SJSA1 (cell line): ENCODE measurements around the gene ARHGDIB. TPM values are rescaled to one million over a fixed set of nuclear protein-coding genes. Genes with fewer than 3 reads are reported as not detected.

ENCODE experiments used
- DNase-seq, 2 experiments: peaks; one replicate each; pipeline ENCODE4 v3.0.0-alpha.2; 2015 to 2020; ENCODE audit warnings: low spot score in 2 of 2, low read depth in 1 of 2
- H3K27ac ChIP-seq: fragments of 250-450 bp; sonication (Bioruptor Pico); 2 replicates; pipeline ENCODE4 v1.5.1; 2020; ENCODE audit warnings: mild to moderate bottlenecking, moderate library complexity
- H3K27me3 ChIP-seq: fragments of 250-450 bp; sonication (Bioruptor Pico); replicated peaks from 2 replicates; pipeline ENCODE4 v1.5.1; 2020; ENCODE audit warnings: mild to moderate bottlenecking, moderate library complexity
- H3K36me3 ChIP-seq: fragments of 250-450 bp; sonication (Bioruptor Pico); 2 replicates; pipeline ENCODE4 v1.5.1; 2020; ENCODE audit warnings: mild to moderate bottlenecking
- H3K4me1 ChIP-seq: fragments of 250-450 bp; sonication (Bioruptor Pico); replicated peaks from 2 replicates; pipeline ENCODE4 v1.6.1; 2021; ENCODE audit warnings: mild to moderate bottlenecking
- H3K4me3 ChIP-seq: fragments of 250-450 bp; sonication (Bioruptor Pico); 2 replicates; pipeline ENCODE4 v1.5.1; 2020; ENCODE audit warnings: mild to moderate bottlenecking
- H3K9me3 ChIP-seq: fragments of 250-450 bp; sonication (Bioruptor Pico); replicated peaks from 2 replicates; pipeline ENCODE4 v1.5.1; 2020; ENCODE audit warnings: mild to moderate bottlenecking
- total RNA-seq: library from RNA; depleted of rRNA; stranded (reverse); fragments of >200 nt; shearing (Covaris generic); gene quantifications from 2 replicates; pipeline ENCODE4 v1.2.3, GENCODE V29; 2014; rRNA removed

ARHGDIB gene
- total RNA-seq: 50.8 TPM in 2 replicates

DNA sequence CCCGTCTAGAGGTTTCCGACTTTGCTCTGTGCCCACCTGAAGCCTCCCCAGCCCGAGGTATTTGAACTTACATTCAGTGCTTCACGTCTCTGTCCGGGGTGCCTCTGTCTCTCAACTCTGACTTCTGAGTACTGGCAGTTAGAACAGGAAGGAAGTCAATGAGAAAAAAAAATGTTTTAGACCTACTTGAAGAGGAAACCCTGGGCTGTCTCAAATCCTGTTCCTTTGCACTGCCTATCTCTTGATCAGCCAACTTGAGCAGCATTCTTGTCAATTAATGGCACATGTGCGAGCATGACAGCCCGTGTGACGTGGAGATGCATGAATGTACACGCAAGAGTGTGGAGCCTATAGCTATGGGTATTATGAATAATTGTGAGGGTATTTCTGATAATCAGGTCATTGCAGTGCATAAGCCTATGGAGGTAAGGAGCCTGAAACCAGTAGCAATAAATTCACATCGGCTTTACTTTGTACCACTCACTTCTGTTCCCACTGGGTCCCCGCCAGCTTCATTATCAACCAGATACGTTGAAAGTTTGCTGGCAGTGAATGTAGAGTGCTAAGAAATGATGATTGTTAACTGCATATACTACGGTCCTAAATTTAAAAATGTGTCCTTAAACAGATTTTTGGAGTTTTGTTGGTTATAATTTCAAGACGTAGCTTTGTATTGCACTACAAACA is at the start of gene ARHGDIB:
ARHGDIB (minus strand) TSS at position 136 of the 687 bp plus-strand sequence. CDS start 10,889 bp downstream, outside the sequence.
- no peak for DNase-seq
- H3K4me3 ChIP-seq: peak within 1 kb of the TSS; percentile 1; the same call in 1 of the 2 replicates

DNA sequence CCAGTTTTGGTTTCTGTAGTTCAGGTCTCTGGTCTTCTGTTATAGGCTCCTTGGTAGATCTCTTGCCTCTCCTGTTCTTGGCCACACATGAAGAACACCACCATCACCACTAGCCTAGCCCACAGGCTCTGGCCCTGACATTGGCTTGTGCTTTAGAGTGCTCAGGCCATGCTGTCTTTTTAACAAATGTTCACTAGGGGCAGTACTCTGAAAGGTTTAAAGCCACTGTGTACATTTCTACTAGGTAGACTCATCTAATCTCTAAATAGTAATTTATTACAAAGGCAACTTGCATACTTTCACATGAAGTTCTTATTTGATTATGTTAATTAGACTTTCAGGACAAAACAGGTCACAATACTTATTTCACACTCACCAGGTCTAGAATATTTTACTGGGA is 49.8 kb upstream of the ARHGDIB start:
- no peaks in the 10 kb centered on the region for H3K27me3 ChIP-seq
- H3K36me3 ChIP-seq: no peaks in the 10 kb centered on the region
- DNase-seq: no peak
- H3K4me1 ChIP-seq: no peaks in the 10 kb centered on the region
- H3K9me3 ChIP-seq: no peaks in the 10 kb centered on the region
- H3K4me3 ChIP-seq: no peak overlapping the region
- no peak overlapping the region for H3K27ac ChIP-seq

More for the DNA sequence above, at the start of gene ARHGDIB:
- peaks cover 14% of the 10 kb centered on the region for H3K4me1 ChIP-seq
- no peaks in the 10 kb centered on the region for H3K27me3 ChIP-seq
- H3K36me3 ChIP-seq: no peaks in the 10 kb centered on the region
- H3K27ac ChIP-seq: no peak within 1 kb of the TSS
- no peaks in the 10 kb centered on the region for H3K9me3 ChIP-seq

DNA sequence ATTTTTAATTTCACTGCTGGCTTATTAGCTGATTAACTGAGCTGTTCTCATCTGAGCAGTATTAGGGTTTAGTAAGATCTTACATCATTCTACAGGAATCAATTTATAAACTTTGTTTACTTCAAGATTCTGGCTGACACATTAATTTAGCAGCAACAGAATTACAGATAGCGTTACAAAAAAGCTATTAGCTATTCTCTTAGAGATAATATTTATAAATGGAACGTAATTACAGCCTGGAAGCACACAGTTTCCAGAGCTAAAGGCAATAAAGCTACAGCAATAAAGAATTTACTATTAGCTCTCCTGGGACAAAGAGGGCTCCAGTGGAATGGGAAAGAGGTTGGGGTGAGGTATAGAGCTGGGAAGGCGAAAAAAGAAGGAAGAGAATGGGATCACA is 46.1 kb upstream of the ARHGDIB start:
- DNase-seq: no peak
- H3K27me3 ChIP-seq: 0 out of 2 replicates have a peak, but pooled peaks cover 3% of the 10 kb centered on the region
- no peaks in the 10 kb centered on the region for H3K36me3 ChIP-seq
- no peak overlapping the region for H3K4me3 ChIP-seq
- no peak overlapping the region for H3K27ac ChIP-seq
- no peaks in the 10 kb centered on the region for H3K4me1 ChIP-seq
- no peaks in the 10 kb centered on the region for H3K9me3 ChIP-seq

DNA sequence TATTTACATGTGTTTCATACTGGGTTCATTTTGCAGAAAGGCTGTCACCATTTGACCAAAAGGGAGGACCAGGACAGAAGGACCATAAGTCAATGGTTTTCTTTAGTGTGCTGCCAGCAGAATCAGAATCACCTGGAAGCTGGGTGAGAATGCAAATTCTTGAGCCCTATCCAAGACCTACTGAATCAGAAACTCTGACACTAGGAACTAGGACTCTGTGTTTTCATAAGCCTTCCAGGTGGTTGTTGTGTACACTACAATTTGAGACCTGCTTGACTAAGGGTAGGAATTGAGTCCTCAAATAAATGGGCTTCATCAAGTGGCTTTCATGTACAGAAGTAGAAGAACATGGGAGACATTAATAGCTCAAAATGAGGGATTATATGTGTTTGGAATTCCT is 43.7 kb upstream of the ARHGDIB start:
- no peak overlapping the region for H3K4me3 ChIP-seq
- H3K27me3 ChIP-seq: 0 out of 2 replicates have a peak, but pooled peaks cover 10% of the 10 kb centered on the region
- no peaks in the 10 kb centered on the region for H3K4me1 ChIP-seq
- H3K36me3 ChIP-seq: no peaks in the 10 kb centered on the region
- no peak overlapping the region for H3K27ac ChIP-seq
- DNase-seq: no peak
- no peaks in the 10 kb centered on the region for H3K9me3 ChIP-seq

DNA sequence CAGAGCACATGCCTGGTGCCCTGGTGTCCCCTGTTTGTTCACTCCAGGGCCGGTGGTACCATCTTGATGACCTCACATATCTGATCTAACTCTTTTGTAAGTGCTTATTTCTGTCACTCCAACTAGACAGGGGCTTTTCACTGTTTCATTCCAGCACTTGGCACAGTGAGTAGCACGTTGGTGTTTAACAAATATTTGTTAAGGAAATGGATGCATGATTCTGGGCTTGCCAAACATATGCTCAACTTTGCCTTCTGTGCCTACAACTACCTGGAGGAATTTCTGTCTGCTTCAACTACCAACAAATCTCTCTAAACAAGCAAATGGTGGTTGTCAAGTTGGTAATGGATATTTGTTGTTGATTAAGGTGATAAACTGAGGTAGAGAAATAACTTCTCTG is 43.0 kb upstream of the ARHGDIB start:
- Histone ChIP-seq H3K9me3 (no peaks in the 10 kb centered on the region), H3K27me3 (0 out of 2 replicates have a peak, but pooled peaks cover 10% of the 10 kb centered on the region)
- DNase-seq: no peak

DNA sequence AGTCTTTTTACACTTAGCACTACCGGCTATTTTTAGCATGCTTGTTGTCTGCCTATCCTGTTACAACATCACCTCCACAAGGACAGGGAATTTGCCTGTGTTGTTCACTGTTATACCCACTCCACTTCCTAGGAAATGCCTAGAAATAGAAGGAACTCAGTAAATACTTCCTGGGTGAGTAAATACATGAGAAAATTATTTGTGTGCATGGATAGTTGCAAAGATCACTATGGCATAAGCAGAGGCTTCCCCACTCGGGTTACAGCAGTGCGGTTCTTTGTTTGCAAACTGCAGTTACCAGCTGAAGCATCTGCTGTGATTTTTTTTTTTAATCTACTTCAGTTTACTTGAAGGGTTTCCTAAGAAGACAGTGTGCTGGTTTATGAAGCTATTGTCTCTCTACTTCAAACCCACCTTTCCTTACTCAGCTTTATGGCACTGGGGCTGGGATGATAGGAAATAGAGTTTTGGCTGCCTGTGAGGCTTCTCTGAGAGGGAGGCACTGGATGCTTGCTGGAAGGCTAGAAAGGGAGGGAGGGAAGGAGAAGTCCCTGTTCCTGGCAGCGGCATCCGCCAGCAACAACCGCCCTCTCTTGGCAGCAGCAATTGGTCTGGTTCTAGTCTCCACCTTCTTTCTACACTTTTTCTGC is 40.5 kb upstream of the ARHGDIB start:
- 0 out of 2 replicates have a peak, but pooled peaks cover 10% of the 10 kb centered on the region for H3K27me3 ChIP-seq
- H3K27ac ChIP-seq: no peak overlapping the region
- no peaks in the 10 kb centered on the region for H3K9me3 ChIP-seq
- no peaks in the 10 kb centered on the region for H3K4me1 ChIP-seq
- DNase-seq: no peak
- H3K4me3 ChIP-seq: no peak overlapping the region
- no peaks in the 10 kb centered on the region for H3K36me3 ChIP-seq

More for the DNA sequence above, 43.0 kb upstream of the ARHGDIB start:
- Histone ChIP-seq H3K36me3 (no peaks in the 10 kb centered on the region), H3K4me1 (no peaks in the 10 kb centered on the region), H3K27ac (no peak overlapping the region), H3K4me3 (no peak overlapping the region)

DNA sequence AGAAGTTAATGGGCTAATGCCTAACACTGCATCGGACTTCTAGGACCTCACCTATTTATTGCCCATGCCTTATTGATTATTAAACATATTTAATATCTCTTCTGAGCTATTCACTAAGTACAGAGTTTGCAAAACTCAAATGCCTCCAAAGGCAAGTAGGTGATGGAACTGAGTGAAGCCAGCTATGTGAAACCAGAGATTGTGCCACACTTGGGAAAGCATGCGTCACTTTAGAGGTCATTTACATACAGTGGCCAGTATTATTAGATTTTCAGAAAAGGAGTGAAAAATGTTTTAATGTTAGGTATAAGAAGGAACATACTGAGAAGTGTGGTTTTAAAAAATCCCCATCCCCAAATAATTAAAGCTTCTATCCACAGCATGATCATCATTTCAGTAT is 39.2 kb upstream of the ARHGDIB start:
- no peak for DNase-seq
- no peaks in the 10 kb centered on the region for H3K4me1 ChIP-seq
- H3K36me3 ChIP-seq: no peaks in the 10 kb centered on the region
- H3K27me3 ChIP-seq: 0 out of 2 replicates have a peak, but pooled peaks cover 10% of the 10 kb centered on the region
- no peak overlapping the region for H3K4me3 ChIP-seq
- H3K27ac ChIP-seq: no peak overlapping the region
- H3K9me3 ChIP-seq: no peaks in the 10 kb centered on the region

DNA sequence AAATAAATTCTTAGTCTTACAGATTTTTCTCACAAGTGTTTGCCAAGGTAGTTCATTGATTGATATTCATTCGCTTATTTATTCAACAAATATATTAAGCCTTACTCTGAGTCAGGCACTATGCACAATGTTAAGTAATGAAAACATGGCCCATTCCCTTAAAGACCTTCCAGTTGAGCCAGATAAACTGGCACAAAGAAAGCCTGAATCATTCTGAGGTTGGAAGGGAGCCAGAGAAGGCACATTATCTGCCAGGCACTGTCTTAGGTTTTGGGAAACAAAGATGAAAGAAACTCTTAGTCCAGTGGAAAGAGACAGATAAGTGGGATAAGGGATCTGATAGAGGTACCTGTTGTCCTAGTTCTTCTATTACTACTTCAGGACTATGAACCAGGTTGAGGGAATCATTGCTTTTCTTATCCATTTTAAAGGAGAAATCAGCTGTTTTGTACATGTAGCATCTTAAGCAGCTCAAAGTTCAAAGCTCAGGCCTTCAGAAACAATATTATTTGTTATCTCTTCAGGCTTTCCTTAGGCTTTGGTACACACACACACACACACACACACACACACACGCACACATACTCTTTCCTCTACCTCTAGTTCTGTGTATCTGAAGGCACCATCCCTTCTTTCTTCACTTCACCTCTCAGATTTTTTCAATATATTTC is 38.4 kb upstream of the ARHGDIB start:
- DNase-seq: no peak
- no peaks in the 10 kb centered on the region for H3K4me1 ChIP-seq
- H3K36me3 ChIP-seq: no peaks in the 10 kb centered on the region
- no peak overlapping the region for H3K4me3 ChIP-seq
- H3K9me3 ChIP-seq: no peaks in the 10 kb centered on the region
- H3K27me3 ChIP-seq: 0 out of 2 replicates have a peak, but pooled peaks cover 10% of the 10 kb centered on the region
- no peak overlapping the region for H3K27ac ChIP-seq

DNA sequence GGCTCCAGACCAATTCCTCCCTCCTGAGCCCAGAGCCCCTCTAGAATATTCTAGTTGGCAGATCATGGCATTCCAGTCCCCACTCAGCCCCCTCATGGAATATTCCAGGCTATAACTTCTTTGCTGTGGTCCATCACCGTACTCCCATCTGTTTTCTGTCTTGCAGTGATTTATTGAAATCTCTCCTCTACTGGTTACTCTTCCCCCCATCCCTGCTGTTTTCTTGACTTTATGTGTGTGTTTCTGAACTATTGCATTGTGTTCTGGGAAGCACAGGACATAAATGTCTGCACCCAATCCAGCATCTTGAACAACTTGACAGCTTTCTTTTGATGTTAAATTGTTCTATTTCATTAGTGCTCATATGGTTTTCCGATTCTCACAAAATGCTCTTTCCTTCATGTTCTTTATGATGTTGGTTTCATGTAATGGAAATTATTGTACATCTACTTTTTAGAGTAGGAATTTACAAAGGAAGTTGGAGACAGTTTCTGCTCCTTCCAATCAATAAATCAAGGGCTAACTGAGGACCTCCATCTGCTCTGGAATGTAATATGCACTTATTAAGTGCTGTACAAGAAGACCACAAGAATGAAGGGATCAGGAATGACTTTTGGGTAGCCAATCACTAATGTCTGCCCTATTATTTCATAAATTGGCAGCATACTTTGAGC is 37.8 kb upstream of the ARHGDIB start:
- no peak overlapping the region for H3K27ac ChIP-seq
- H3K36me3 ChIP-seq: no peaks in the 10 kb centered on the region
- peaks cover 4% of the 10 kb centered on the region for H3K4me1 ChIP-seq
- no peak overlapping the region for H3K4me3 ChIP-seq
- 0 out of 2 replicates have a peak, but pooled peaks cover 10% of the 10 kb centered on the region for H3K27me3 ChIP-seq
- H3K9me3 ChIP-seq: no peaks in the 10 kb centered on the region
- no peak for DNase-seq

DNA sequence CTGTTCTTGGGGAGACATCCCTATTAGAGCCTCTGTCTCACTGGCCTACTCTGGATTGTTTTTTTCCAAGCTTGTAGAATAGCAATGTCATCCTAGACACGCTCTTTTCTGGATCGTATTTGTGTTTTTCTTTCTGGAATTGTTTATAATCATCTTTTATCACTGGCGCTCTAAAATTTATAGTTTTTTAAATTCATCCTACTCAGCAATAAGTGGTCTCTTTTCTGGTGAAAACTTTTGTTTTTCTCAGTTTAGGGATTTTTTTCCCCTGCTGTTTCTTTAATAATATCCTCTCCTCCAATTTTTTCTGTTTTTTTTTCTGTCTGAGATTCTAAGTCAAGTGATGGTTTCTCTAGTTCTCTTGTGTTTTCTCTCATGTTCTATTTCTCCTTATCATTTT is 36.6 kb upstream of the ARHGDIB start:
- Histone ChIP-seq H3K27ac (no peak overlapping the region), H3K9me3 (no peaks in the 10 kb centered on the region), H3K4me1 (peaks cover 13% of the 10 kb centered on the region), H3K4me3 (no peak overlapping the region), H3K36me3 (no peaks in the 10 kb centered on the region), H3K27me3 (0 out of 2 replicates have a peak, but pooled peaks cover 10% of the 10 kb centered on the region)
- no peak for DNase-seq

DNA sequence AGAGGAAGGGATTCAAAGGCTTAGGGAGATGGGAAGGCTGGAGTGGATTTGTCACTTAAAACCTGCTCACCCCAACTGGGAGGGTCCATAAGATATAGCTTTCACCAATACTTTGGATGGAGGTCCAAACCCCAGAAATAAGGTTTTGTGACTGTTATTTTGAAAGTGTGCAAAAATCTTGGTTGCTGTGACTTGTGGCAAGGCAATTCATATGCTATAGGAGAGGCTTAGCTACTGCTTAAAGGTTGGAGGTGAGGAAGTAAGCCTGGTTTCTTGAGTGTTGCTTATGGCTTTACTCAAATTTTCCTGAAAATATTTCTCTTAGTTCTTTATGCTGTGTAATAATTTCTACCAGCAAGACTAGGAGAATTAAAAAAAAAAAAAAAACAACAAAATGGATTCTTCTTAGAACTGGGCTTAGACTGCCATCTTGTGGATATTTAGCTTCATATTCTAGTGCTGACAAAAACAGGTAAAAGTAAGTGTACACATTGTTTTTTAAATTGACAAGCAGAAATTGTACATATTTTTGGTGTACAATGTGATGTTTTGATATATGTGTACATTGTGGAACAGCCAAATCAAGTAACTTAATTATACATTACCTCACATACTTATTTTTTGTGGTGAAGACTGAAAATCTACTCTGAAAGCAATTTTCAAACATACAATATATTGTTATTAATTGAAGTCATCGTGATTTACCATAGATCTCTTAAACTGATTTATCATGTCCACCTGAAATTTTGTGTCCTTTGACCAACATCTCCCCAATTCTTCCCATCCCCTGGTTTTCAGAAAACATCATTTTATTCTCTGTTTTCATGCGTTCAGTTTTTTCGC is 34.4 kb upstream of the ARHGDIB start:
- DNase-seq: peak in 1 of 2 experiments; percentile 53
- no peaks in the 10 kb centered on the region for H3K27me3 ChIP-seq
- H3K9me3 ChIP-seq: no peaks in the 10 kb centered on the region
- no peaks in the 10 kb centered on the region for H3K36me3 ChIP-seq
- no peak overlapping the region for H3K4me3 ChIP-seq
- peaks cover 13% of the 10 kb centered on the region for H3K4me1 ChIP-seq
- H3K27ac ChIP-seq: no peak overlapping the region

DNA sequence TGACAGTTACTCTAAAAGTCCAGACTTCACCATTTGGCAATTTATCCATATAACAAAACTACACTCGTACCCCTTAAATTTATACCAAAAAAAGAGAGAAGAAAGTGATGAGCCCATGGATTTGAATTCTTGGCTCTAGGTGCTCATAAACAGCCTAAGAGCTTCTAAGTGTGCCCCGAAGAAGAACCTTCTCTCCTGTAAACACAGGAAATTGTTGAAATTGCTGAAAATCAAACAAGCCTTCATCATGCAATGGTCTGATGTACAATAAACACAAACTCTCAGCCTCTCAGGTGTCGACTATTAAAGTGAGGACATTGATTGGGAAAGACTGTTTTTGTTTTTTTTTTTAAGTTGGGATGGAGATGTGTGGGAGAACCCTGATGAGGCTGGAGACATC is 33.2 kb upstream of the ARHGDIB start:
- Histone ChIP-seq H3K4me1 (peaks cover 13% of the 10 kb centered on the region), H3K27ac (no peak overlapping the region), H3K9me3 (no peaks in the 10 kb centered on the region), H3K27me3 (no peaks in the 10 kb centered on the region), H3K36me3 (no peaks in the 10 kb centered on the region), H3K4me3 (no peak overlapping the region)
- no peak for DNase-seq
